Keratinocyte (primary cell): ENCODE data around the gene MRPL9.

Experiments
- CTCF ChIP-seq, 3 experiments: IDR thresholded peaks in 1 of 3; conservative IDR thresholded peaks in 1 of 3; optimal IDR thresholded peaks in 1 of 3; 2 replicates in 2 of 3; 3 replicates in 1 of 3; pipeline versions ENCODE3 to v1.5.1; 2011; ENCODE audit warnings: low read length in 3 of 3, mild to moderate bottlenecking in 3 of 3, moderate library complexity in 2 of 3, control low read depth in 1 of 3, inconsistent platforms in 1 of 3; ENCODE audit not compliant: insufficient read depth in 2 of 3; ENCODE audit errors: extremely low read depth in 1 of 3
- EZH2 ChIP-seq: IDR thresholded peaks from one replicate; pipeline ENCODE4 v1.6.1; 2012; ENCODE audit warnings: inconsistent platforms, mild to moderate bottlenecking, low read length, moderate library complexity

GRCh38 chr1:151737479-151737878 lies 25.8 kb downstream of the MRPL9 start:
- TF ChIP-seq CTCF (optimal IDR thresholded peaks at IDR 0.05 in 1 of 3, IDR thresholded peaks at IDR 0.05 in 1 of 3, conservative IDR thresholded peaks at IDR 0.05 in 1 of 3; ENCODE audit: extremely low read depth in 1 of 3, insufficient read depth in 2 of 3, low read length in 3 of 3) (no peak), EZH2 (no peak)
